Lower lobe of right lung (tissue), 2 donors: ENCODE measurements around the gene CCDC180. TPM values are rescaled to one million over a fixed set of nuclear protein-coding genes. Genes with fewer than 3 reads are reported as not detected.

Source experiments
- ATAC-seq, 2 donors: fragments of 200-7000 bp; cut with Tn5 transposase; one replicate each; pipeline ENCODE4 v1.9.1; 2020 to 2022; ENCODE audit warnings: mild to moderate bottlenecking in 2 of 2, moderate library complexity in 2 of 2
- DNase-seq: peaks from one replicate; pipeline ENCODE4 v3.0.0-alpha.2; 2020
- H3K27ac ChIP-seq: fragments of 200-600 bp; one replicate; pipeline ENCODE4 v1.8.0; 2022
- H3K27me3 ChIP-seq: fragments of 200-600 bp; one replicate; pipeline ENCODE4 v1.8.0; 2022; ENCODE audit warnings: low read depth
- H3K36me3 ChIP-seq: fragments of 200-600 bp; one replicate; pipeline ENCODE4 v1.8.0; 2022; ENCODE audit warnings: mild to moderate bottlenecking
- H3K4me1 ChIP-seq: fragments of 200-600 bp; one replicate; pipeline ENCODE4 v1.8.0; 2022
- H3K4me3 ChIP-seq: fragments of 200-600 bp; one replicate; pipeline ENCODE4 v1.8.0; 2022; ENCODE audit warnings: mild to moderate bottlenecking
- H3K9me3 ChIP-seq: fragments of 200-600 bp; one replicate; pipeline ENCODE4 v1.8.0; 2022
- intact Hi-C: fragments of 100-400 bp; cut with DNase I; formaldehyde crosslinking; loops from one replicate; pipeline ENCODE4 v1.11.0; 2022
- total RNA-seq: library from RNA; stranded (reverse); fragmentation: NEBNext Ultra II Directional; extraction: Animal tissue kit (Norgen Biotek cat#: 25700); gene quantifications from one replicate; pipeline ENCODE4 v1.2.1, GENCODE V29; 2021
- TF ChIP-seq, protein P1 (sequence below): fragments of 200-600 bp; IDR thresholded peaks from one replicate; pipeline ENCODE4 v1.8.0; 2022; ENCODE audit warnings: antibody characterized with exemption, mild to moderate bottlenecking
- donor health status: DM: no; HTN: yes; CAD: no; lungs with severe emphysema.

The CCDC180 gene
- total RNA-seq, 1 donor from 2014 or later: 11.3 TPM

GRCh38 chr9:97293818-97294217 lies 13.6 kb upstream of the CCDC180 start:
- H3K36me3 ChIP-seq: peaks cover 13% of the 10 kb centered on the region
- TF ChIP-seq, protein P1, sequence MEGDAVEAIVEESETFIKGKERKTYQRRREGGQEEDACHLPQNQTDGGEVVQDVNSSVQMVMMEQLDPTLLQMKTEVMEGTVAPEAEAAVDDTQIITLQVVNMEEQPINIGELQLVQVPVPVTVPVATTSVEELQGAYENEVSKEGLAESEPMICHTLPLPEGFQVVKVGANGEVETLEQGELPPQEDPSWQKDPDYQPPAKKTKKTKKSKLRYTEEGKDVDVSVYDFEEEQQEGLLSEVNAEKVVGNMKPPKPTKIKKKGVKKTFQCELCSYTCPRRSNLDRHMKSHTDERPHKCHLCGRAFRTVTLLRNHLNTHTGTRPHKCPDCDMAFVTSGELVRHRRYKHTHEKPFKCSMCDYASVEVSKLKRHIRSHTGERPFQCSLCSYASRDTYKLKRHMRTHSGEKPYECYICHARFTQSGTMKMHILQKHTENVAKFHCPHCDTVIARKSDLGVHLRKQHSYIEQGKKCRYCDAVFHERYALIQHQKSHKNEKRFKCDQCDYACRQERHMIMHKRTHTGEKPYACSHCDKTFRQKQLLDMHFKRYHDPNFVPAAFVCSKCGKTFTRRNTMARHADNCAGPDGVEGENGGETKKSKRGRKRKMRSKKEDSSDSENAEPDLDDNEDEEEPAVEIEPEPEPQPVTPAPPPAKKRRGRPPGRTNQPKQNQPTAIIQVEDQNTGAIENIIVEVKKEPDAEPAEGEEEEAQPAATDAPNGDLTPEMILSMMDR: no peak
- DNase-seq: no peak
- no peak overlapping the region for H3K27ac ChIP-seq
- H3K27me3 ChIP-seq: no peaks in the 10 kb centered on the region
- peaks cover 21% of the 10 kb centered on the region for H3K4me1 ChIP-seq
- ATAC-seq: no peak
- intact Hi-C loops: no loop called here
- H3K4me3 ChIP-seq: no peak overlapping the region
- H3K9me3 ChIP-seq: peaks cover 6% of the 10 kb centered on the region

GRCh38 chr9:97297889-97298288 lies 9.6 kb upstream of the CCDC180 start:
- H3K27ac ChIP-seq: no peak overlapping the region
- no peak overlapping the region for H3K4me3 ChIP-seq
- DNase-seq (no peak), ATAC-seq (no peak)
- H3K4me1 ChIP-seq: peaks cover 20% of the 10 kb centered on the region
- H3K9me3 ChIP-seq: peaks cover 6% of the 10 kb centered on the region
- TF ChIP-seq, protein P1: no peak
- intact Hi-C loops: no loop called here
- H3K36me3 ChIP-seq: no peaks in the 10 kb centered on the region
- H3K27me3 ChIP-seq: no peaks in the 10 kb centered on the region

GRCh38 chr9:97299809-97300414 lies 7.5 kb upstream of the CCDC180 start:
- intact Hi-C loops: no loop called here
- Histone ChIP-seq H3K9me3 (peaks cover 6% of the 10 kb centered on the region), H3K27me3 (no peaks in the 10 kb centered on the region), H3K36me3 (no peaks in the 10 kb centered on the region), H3K4me1 (no peaks in the 10 kb centered on the region), H3K27ac (no peak overlapping the region), H3K4me3 (no peak overlapping the region)
- TF ChIP-seq, protein P1: no peak
- ATAC-seq (no peak), DNase-seq (no peak)

- intact Hi-C loops: no loop called here
- H3K36me3 ChIP-seq: no peaks in the 10 kb centered on the region
- DNase-seq (no peak), ATAC-seq (peak in 1 of 2 donors; percentile 29)
- H3K4me3 ChIP-seq: no peak overlapping the region
- no peaks in the 10 kb centered on the region for H3K4me1 ChIP-seq
- TF ChIP-seq, protein P1: no peak
- H3K27ac ChIP-seq: no peak overlapping the region
- H3K27me3 ChIP-seq: no peaks in the 10 kb centered on the region
- H3K9me3 ChIP-seq: peaks cover 6% of the 10 kb centered on the region
Observed at GRCh38 chr9:97300586-97300985, 6.9 kb upstream of the CCDC180 start.

DNA sequence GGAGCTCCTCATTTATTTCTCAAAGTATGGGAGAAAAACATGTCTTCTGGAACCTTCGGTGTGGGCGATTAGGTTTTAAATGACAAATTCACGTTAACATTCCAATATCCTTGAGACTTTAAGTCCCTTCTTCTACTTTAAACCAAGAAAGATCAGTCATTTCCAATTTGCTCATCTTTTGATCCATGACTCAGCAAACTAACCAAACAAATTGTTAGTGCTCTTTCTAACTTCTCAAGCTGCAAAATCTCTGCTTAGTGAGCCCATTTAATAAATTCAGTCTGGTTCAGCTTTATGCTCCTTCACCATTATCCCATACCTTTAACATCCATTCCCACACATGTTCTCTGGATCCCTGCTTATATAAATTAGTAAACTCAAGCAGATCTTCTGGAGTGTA lies 5.5 kb upstream of the CCDC180 start:
- peaks cover 6% of the 10 kb centered on the region for H3K9me3 ChIP-seq

More for the DNA sequence above, 5.5 kb upstream of the CCDC180 start:
- Histone ChIP-seq H3K27me3 (no peaks in the 10 kb centered on the region), H3K4me1 (peaks cover 1% of the 10 kb centered on the region), H3K27ac (no peak overlapping the region), H3K4me3 (no peak overlapping the region), H3K36me3 (no peaks in the 10 kb centered on the region)
- intact Hi-C loops: no loop called here
- DNase-seq: no peak
- TF ChIP-seq, protein P1: no peak
- no peak for ATAC-seq
